Measurements from ENCODE around the gene NHS.
"Not testable (repeated sequence)": the region's sequence is repeated elsewhere in the genome, so short reads cannot be mapped to it uniquely, and the experiment has no call there.

The NHS gene

DNA sequence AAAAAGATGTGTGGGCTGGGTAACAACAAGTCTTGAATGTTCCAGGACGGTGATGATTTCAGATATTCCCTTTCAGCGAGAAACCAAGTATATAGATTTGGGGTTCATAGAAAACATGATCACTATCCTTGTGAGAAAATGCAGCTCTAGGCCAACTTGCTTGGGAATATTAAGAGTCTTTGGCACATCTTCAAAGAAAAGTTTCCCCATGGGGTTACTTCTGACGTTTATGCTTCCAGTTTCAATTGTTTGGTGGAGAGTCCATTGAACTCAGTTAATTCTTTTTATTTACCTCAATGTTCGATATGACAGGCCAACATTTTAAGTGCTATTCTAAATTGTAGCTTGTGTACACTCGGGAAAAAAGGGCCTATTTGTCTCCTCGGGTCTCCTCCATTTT is 126.7 kb downstream of the NHS start:
- no peak for DNase-seq

GRCh38 chrX:17506352-17506751 is 131.4 kb downstream of the NHS start:
- DNase-seq = not testable (repeated sequence)

DNA sequence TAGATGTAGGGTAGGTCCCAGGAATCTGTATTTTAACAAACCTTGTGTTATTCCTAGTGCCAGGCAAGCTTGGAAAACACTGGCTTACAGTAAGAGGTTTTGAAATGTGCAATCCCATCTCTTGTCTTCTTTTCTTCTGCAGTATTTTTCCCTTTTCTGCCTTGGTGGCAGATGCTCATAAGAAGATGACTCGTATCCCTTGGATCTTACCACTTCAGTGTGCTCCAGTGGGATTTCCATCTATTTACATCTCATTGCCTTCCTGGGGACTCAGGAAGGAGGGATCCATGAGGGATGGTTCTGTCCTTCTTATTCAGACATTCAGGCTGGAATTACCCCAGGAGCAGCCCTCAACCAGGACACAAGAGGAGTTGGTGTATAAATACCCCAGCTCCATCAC is 136.6 kb downstream of the NHS start:
- DNase-seq = no peak

DNA sequence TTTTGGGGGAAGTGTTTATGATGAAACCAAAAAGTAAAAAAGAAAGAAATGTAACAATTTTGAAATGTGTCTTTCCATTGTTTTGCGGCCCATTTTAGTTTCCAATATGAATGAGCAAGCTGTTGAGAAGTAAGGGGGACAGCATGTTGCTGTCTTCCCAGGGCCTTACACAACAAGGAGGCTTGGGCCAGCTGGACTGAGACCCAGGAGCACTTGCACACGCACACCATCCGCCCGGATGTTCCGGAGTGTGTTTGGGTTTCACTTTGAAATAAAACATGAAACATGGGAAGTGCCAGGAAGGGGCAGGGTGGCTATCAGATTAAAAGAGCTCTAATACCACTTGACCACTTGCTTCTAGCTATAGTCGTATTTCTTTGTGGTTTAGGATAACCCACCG is 144.4 kb downstream of the NHS start:
- DNase-seq = no peak

DNA sequence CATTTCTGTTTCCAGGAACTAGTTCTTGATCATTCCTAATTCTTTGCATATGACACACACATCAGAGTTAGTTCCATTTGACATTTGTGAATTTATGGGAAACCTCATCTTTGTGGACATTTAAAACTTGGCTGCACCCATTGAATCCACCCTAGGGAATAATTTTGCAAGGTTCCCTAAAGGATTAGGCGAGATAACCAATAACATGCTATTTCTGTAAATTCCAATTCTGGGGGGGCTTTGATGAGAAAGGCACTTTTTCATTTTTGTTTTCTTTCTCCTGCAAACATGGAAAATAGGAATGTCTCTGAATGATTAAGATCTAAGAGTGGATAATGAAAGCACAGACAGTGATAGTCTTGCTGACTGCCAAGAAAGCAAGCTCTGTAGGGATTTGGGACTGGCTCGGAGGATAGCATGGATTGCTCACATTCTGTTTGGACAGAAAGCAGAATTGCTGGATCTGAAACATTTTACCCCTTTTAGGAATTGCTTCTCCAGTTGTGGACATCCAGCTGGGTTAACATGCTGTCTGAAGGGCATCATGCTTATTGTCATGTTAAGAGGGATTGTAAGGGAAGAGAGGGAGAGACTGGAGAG is 145.1 kb downstream of the NHS start:
- no peak for DNase-seq

DNA sequence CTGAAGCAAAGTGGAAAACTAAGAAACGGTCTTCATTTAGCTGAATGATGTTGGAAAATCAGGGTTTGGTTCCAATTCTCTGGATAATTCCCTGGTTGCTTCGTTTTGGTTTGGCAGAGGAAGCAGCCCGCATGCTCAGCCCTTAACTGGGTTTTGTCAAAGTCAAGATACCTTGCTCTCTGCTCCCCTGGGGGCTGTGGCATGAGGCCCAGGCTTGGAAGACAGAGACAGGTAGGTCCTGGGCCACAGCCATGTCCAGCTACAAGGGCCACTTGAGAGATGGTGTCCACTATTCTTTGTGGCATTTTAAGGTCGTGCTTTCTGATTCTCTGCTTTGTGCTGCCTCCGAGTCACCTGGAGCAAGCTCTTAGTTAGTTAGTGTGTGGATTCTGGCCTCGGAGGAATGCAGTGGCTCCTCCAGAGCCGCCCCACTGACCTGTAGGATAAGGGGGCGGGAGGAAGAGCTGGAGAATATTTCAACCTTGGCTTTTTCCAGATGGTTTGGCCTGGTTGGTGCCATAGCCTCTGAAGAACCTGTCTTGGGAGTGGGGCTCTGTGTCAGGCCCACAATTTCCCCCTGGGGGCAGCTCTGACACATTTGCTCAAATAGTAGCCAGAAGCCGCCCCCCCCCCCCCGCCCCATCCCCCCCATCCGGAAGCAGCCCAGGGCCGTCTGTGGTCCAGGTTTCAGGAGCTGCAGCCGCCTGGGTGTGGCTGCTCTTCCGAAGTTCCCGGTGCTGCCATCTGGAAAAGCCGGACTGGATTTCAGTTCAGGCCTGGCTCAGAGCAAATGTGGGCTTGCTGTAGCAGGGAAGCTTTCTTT is 147.1 kb downstream of the NHS start:
- no peak for DNase-seq

DNA sequence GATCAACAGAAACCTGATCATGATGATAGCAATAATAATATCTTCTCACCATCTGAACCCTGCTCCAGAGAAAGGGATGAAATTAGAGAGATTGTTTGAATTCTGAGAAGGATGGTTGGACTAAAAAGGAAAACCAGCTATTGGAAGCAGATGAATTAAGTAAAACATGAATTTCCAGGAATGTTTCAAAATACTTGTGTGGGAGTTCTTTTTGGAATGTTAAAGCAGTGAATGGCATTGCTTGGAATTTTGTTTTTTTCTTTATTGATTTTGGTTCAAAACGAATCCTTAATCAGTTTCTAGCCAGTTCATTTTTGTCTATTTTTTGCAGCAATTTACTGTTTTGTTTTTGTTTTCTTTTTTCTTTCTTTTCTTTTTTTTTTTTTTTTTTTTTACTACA is 150.3 kb downstream of the NHS start:
- no peak for DNase-seq

DNA sequence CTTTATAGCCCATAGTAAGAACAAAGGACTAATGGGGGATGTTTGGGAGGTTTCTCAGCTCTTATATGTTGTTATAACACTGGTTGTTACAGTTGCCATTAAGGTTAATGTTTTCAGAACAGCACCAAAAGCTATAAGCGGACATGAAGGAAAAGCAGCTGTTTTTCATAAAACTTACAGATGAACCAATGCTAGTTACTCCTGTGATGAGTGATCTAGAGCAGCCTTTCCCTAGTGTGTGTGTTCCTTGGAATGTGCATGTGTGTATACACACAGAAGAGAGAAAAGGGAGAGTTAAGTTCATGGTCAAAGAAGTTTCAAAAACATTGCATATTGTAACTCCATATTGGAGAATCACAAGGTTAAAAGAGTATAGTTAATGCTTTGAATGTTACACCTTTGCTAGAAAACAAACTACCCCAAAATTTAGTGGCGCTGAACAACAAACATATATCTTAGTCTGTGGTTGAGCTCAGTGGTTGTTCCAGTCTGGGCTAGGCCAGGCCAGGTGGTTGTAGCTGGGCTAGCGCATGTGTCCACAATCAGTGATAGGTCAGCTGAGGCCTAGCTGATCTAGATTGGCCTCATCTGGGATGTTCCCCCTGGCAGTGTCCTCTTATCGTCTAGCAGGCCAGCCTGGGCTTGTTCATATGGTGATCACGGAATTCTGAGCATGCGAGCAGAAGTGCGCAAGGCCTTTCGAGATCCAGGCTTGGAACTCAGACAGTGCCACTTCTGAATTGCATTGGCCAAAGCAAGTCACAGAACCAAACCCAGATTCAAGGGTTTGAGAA is 151.0 kb downstream of the NHS start:
- DNase-seq = no peak

DNA sequence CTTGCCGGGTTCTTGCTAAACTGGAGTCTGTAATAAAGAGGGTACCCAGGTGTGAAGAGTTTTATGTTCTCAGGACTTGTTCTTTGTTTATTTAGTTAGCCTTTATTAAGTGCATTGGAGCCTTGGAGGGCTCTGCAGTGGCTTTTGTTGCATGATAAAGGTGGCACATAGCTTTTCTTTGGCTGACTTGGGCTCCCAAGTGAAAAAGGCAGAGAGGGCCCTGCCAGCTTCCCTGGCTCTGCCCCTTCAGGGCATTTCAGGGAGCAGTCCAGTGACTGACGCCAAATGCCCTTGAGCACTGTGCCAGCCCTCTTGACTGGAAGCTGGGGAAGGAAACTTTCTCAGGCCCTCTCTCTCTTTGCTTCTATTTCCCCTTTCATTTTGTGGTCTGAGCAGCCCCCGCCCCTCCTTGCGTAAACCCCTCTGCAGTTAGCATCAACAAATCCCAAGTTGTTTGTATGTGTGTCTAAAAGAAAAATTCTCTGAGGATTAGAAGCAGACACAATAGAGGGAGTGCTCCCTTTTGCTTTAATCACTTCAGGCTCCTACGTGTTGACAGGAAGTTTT is 152.2 kb downstream of the NHS start:
- DNase-seq = no peak

GRCh38 chrX:17527922-17528321 is 152.9 kb downstream of the NHS start:
- DNase-seq = no peak

DNA sequence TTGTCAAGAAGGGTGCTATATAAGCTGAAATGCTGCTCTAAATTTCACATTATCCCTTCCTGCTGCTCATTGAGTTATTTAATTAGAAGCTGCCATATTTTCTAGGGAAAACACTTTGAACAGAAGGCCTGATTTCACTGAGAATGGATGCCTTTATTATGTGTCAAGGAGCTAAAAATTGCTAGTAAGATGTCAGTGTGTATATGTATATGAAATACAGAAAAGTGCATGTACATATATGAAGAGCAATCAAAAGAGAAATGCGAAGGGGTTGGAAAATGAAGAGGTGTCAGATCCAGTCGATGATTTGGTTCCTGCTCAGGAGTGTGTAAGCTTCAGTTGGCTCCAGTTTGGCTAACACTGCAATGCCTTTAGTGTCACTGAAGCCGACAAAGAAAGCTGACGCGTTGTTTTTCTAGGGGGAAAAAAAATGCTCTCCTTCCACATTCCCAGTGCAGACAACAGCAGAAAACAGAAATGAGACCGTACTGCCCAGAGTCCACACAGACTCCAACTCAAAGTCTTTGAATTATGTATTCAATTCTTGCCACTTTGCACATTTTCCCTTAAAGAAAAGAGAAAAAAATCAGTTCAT is 154.2 kb downstream of the NHS start:
- DNase-seq = no peak

- DNase-seq = no peak
Observed at GRCh38 chrX:17531500-17531899, 156.5 kb downstream of the NHS start.

DNA sequence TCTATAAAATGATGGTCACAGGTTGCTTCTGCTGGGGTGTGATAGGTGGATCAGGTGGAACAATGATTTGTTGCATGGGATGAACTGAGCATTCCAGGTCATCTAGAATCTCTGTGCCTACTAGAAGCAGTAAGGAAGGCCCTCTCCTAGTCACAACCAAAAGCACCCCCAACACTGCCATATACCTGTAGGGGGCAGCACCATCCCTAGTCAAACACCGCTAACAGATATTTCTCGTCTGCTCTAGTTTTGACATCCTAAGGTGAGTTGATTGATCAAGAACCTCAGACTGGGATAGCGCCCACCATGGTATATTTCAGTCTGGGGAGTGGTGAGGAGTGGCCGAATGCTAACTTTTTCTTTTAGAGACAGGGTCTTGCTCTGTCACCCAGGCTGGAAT is 160.2 kb downstream of the NHS start:
- DNase-seq = peak; percentile 55

- DNase-seq = no peak
Observed at GRCh38 chrX:17537723-17538243, 162.8 kb downstream of the NHS start.

- no peak for DNase-seq
Observed at GRCh38 chrX:17542123-17542522, 167.1 kb downstream of the NHS start.

- DNase-seq = no peak
Observed at GRCh38 chrX:17544821-17545220, 169.8 kb downstream of the NHS start.

GRCh38 chrX:17546356-17546755 is 171.4 kb downstream of the NHS start:
- DNase-seq = no peak

- no peak for DNase-seq
Observed at GRCh38 chrX:17547658-17548057, 172.7 kb downstream of the NHS start.

DNA sequence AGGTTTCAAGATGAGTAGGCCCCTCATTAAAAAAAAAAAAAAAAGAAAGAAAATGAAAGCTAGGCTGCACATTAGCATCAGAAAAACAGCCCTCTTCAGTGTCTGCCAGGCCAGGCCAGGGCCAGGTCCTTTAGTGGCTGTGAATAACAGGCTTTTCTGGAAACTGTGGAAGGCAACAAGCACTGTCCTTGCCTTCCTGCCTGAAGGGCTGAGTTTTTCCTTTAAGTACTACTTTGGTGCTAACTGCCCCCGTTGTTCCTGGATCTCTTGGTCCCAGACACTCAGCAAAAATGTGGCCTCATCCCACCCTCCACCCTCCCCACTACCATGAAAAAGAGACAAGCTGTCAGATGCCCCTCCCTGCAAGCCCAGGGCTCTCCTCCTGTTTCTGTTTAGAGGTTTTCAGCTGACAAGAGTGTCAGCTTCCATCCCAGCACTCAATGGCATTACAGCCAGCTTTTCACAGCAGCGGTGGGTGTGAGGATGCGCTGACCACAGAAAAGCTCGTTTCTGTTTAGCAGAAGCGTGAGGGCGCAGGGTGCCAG is 174.2 kb downstream of the NHS start:
- no peak for DNase-seq

DNA sequence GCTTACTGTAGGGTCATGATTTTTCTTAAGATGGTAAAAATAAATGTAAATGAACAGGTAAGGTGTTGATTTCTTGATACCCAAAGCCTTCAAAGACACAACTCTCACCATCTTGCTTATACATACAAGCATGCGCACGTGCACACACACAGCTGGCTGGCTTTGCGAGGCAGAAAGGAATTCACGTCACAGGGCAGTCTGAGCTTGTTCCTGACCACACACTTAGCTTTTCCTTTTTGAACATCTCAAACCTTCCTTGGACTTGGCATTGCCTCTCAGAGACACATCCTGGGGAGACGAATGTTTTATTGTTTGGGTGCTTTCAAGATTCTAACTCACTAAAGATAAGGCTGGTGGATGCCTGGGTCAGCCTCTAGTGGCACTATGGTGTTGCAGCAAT is 175.0 kb downstream of the NHS start:
- no peak for DNase-seq

GRCh38 chrX:17552044-17552650 is 177.1 kb downstream of the NHS start:
- DNase-seq = no peak

GRCh38 chrX:17553469-17553868 is 178.5 kb downstream of the NHS start:
- no peak for DNase-seq

Measured in stimulated activated CD8-positive, alpha-beta memory T cell treated with anti-CD3 and anti-CD28 coated beads, Interleukin-4, amount 100 ng/mL, for 48 hours (primary cell).